ENCODE data around the gene CDH12.
"Not testable (repeated sequence)": the region's sequence is repeated elsewhere in the genome, so short reads cannot be mapped to it uniquely, and the experiment has no call there.

CDH12 gene

GRCh38 chr5:22852807-22853660 is at the start of gene CDH12:
CDH12 (minus strand) TSS chr5:22853344.
- DNase-seq (ENCODE audit: low read depth) = no peak

- no peak for DNase-seq (ENCODE audit: low read depth)
Observed at GRCh38 chr5:22901885-22902284, 48.7 kb upstream of the CDH12 start.

- DNase-seq (ENCODE audit: low read depth) = no peak
Observed at GRCh38 chr5:22900801-22901310, 47.7 kb upstream of the CDH12 start.

- DNase-seq (ENCODE audit: low read depth) = no peak
Observed at GRCh38 chr5:22899341-22899740, 46.2 kb upstream of the CDH12 start.

- DNase-seq (ENCODE audit: low read depth) = no peak
Observed at GRCh38 chr5:22896152-22896551, 43.0 kb upstream of the CDH12 start.

- no peak for DNase-seq (ENCODE audit: low read depth)
Observed at GRCh38 chr5:22892441-22892840, 39.3 kb upstream of the CDH12 start.

GRCh38 chr5:22889720-22890119 is 36.6 kb upstream of the CDH12 start:
- DNase-seq (ENCODE audit: low read depth) = no peak

GRCh38 chr5:22887566-22887965 is 34.4 kb upstream of the CDH12 start:
- DNase-seq (ENCODE audit: low read depth) = no peak

GRCh38 chr5:22858911-22859310 is 5.8 kb upstream of the CDH12 start:
- not testable (repeated sequence) for DNase-seq (ENCODE audit: low read depth)

GRCh38 chr5:22855824-22856223 is 2.7 kb upstream of the CDH12 start:
- no peak for DNase-seq (ENCODE audit: low read depth)

- no peak for DNase-seq (ENCODE audit: low read depth)
Observed at GRCh38 chr5:22850981-22851380, 2.2 kb downstream of the CDH12 start.

GRCh38 chr5:22846693-22847092 is 6.5 kb downstream of the CDH12 start:
- DNase-seq (ENCODE audit: low read depth) = no peak

GRCh38 chr5:22844636-22845035 is 8.5 kb downstream of the CDH12 start:
- no peak for DNase-seq (ENCODE audit: low read depth)

- DNase-seq (ENCODE audit: low read depth) = no peak
Observed at GRCh38 chr5:22844155-22844554, 9.0 kb downstream of the CDH12 start.

- no peak for DNase-seq (ENCODE audit: low read depth)
Observed at GRCh38 chr5:22842574-22842973, 10.6 kb downstream of the CDH12 start.

GRCh38 chr5:22837803-22838202 is 15.3 kb downstream of the CDH12 start:
- no peak for DNase-seq (ENCODE audit: low read depth)

GRCh38 chr5:22835686-22836085 is 17.5 kb downstream of the CDH12 start:
- no peak for DNase-seq (ENCODE audit: low read depth)

- DNase-seq (ENCODE audit: low read depth) = no peak
Observed at GRCh38 chr5:22793463-22793862, 59.7 kb downstream of the CDH12 start.

- no peak for DNase-seq (ENCODE audit: low read depth)
Observed at GRCh38 chr5:22787807-22788206, 65.3 kb downstream of the CDH12 start.

GRCh38 chr5:22787398-22787797 is 65.7 kb downstream of the CDH12 start:
- no peak for DNase-seq (ENCODE audit: low read depth)

- no peak for DNase-seq (ENCODE audit: low read depth)
Observed at GRCh38 chr5:22780756-22781155, 72.4 kb downstream of the CDH12 start.

GRCh38 chr5:22779499-22779898 is 73.6 kb downstream of the CDH12 start:
- DNase-seq (ENCODE audit: low read depth) = no peak

- DNase-seq (ENCODE audit: low read depth) = no peak
Observed at GRCh38 chr5:22776285-22776684, 76.9 kb downstream of the CDH12 start.

- DNase-seq (ENCODE audit: low read depth) = not testable (repeated sequence)
Observed at GRCh38 chr5:22774214-22774613, 78.9 kb downstream of the CDH12 start.

Measured in activated T-cell treated with anti-CD3 and anti-CD28 coated beads for 24 hours (primary cell).